Measurements from ENCODE around the gene MACROD1.
A peak's percentile ranks its signal among the peaks of the same experiment; 100 is the strongest.

MACROD1 gene

GRCh38 chr11:64148226-64148916 is 17.5 kb downstream of the MACROD1 start:
- Histone ChIP-seq H3K4me2 (ENCODE audit: low read length) (peak overlapping the region; percentile 52), H3K27me3 (ENCODE audit: control insufficient read depth, insufficient read depth, low read length) (no peaks in the 10 kb centered on the region), H3K4me3 (ENCODE audit: low read length) (no peak overlapping the region), H3K4me1 (ENCODE audit: control insufficient read depth, insufficient read depth, low read length) (no peaks in the 10 kb centered on the region), H3K9ac (ENCODE audit: low read depth, low read length) (no peak overlapping the region), H3K9me3 (replicated peaks; ENCODE audit: low read length) (no peaks in the 10 kb centered on the region), H3K36me3 (ENCODE audit: insufficient read depth, low read length) (no peaks in the 10 kb centered on the region)

GRCh38 chr11:64146036-64146955 is 19.6 kb downstream of the MACROD1 start:
- Histone ChIP-seq H3K36me3 (ENCODE audit: insufficient read depth, low read length) (no peaks in the 10 kb centered on the region), H3K9ac (ENCODE audit: low read depth, low read length) (no peak overlapping the region), H3K4me3 (ENCODE audit: low read length) (no peak overlapping the region)

GRCh38 chr11:64144587-64145472 is 21.1 kb downstream of the MACROD1 start:
- no peaks in the 10 kb centered on the region for H3K9me3 ChIP-seq (replicated peaks; ENCODE audit: low read length)
- H3K9ac ChIP-seq (ENCODE audit: low read depth, low read length) = no peak overlapping the region
- no peaks in the 10 kb centered on the region for H3K36me3 ChIP-seq (ENCODE audit: insufficient read depth, low read length)
- H3K27me3 ChIP-seq (ENCODE audit: control insufficient read depth, insufficient read depth, low read length) = no peaks in the 10 kb centered on the region
- H3K4me1 ChIP-seq (ENCODE audit: control insufficient read depth, insufficient read depth, low read length) = no peaks in the 10 kb centered on the region
- no peak overlapping the region for H3K4me3 ChIP-seq (ENCODE audit: low read length)
- no peak overlapping the region for H3K4me2 ChIP-seq (ENCODE audit: low read length)

More at GRCh38 chr11:64146036-64146955, 19.6 kb downstream of the MACROD1 start:
- Histone ChIP-seq H3K4me1 (ENCODE audit: control insufficient read depth, insufficient read depth, low read length) (no peaks in the 10 kb centered on the region), H3K9me3 (replicated peaks; ENCODE audit: low read length) (no peaks in the 10 kb centered on the region), H3K4me2 (ENCODE audit: low read length) (no peak overlapping the region), H3K27me3 (ENCODE audit: control insufficient read depth, insufficient read depth, low read length) (no peaks in the 10 kb centered on the region)

GRCh38 chr11:64141081-64141783 is 24.7 kb downstream of the MACROD1 start:
- no peaks in the 10 kb centered on the region for H3K36me3 ChIP-seq (ENCODE audit: insufficient read depth, low read length)
- H3K4me2 ChIP-seq (ENCODE audit: low read length) = no peak overlapping the region
- no peaks in the 10 kb centered on the region for H3K4me1 ChIP-seq (ENCODE audit: control insufficient read depth, insufficient read depth, low read length)
- H3K9ac ChIP-seq (ENCODE audit: low read depth, low read length) = no peak overlapping the region
- no peaks in the 10 kb centered on the region for H3K27me3 ChIP-seq (ENCODE audit: control insufficient read depth, insufficient read depth, low read length)
- no peak overlapping the region for H3K4me3 ChIP-seq (ENCODE audit: low read length)
- H3K9me3 ChIP-seq (replicated peaks; ENCODE audit: low read length) = no peaks in the 10 kb centered on the region

- H3K9ac ChIP-seq (ENCODE audit: low read depth, low read length) = no peak overlapping the region
These were observed 25.8 kb downstream of the MACROD1 start for GRCh38 chr11:64140082-64140481.

GRCh38 chr11:64139049-64139448 is 26.9 kb downstream of the MACROD1 start:
- Histone ChIP-seq H3K4me3 (ENCODE audit: low read length) (no peak overlapping the region), H3K9me3 (replicated peaks; ENCODE audit: low read length) (no peaks in the 10 kb centered on the region), H3K36me3 (ENCODE audit: insufficient read depth, low read length) (no peaks in the 10 kb centered on the region), H3K9ac (ENCODE audit: low read depth, low read length) (no peak overlapping the region), H3K4me2 (ENCODE audit: low read length) (no peak overlapping the region), H3K4me1 (ENCODE audit: control insufficient read depth, insufficient read depth, low read length) (no peaks in the 10 kb centered on the region), H3K27me3 (ENCODE audit: control insufficient read depth, insufficient read depth, low read length) (no peaks in the 10 kb centered on the region)

More at GRCh38 chr11:64140082-64140481, 25.8 kb downstream of the MACROD1 start:
- no peaks in the 10 kb centered on the region for H3K9me3 ChIP-seq (replicated peaks; ENCODE audit: low read length)
- H3K27me3 ChIP-seq (ENCODE audit: control insufficient read depth, insufficient read depth, low read length) = no peaks in the 10 kb centered on the region
- no peaks in the 10 kb centered on the region for H3K4me1 ChIP-seq (ENCODE audit: control insufficient read depth, insufficient read depth, low read length)
- H3K36me3 ChIP-seq (ENCODE audit: insufficient read depth, low read length) = no peaks in the 10 kb centered on the region
- no peak overlapping the region for H3K4me2 ChIP-seq (ENCODE audit: low read length)
- H3K4me3 ChIP-seq (ENCODE audit: low read length) = no peak overlapping the region

GRCh38 chr11:64138398-64138797 is 27.5 kb downstream of the MACROD1 start:
- Histone ChIP-seq H3K36me3 (ENCODE audit: insufficient read depth, low read length) (no peaks in the 10 kb centered on the region), H3K9ac (ENCODE audit: low read depth, low read length) (no peak overlapping the region), H3K4me1 (ENCODE audit: control insufficient read depth, insufficient read depth, low read length) (no peaks in the 10 kb centered on the region), H3K4me3 (ENCODE audit: low read length) (no peak overlapping the region), H3K27me3 (ENCODE audit: control insufficient read depth, insufficient read depth, low read length) (no peaks in the 10 kb centered on the region), H3K9me3 (replicated peaks; ENCODE audit: low read length) (no peaks in the 10 kb centered on the region), H3K4me2 (ENCODE audit: low read length) (no peak overlapping the region)

GRCh38 chr11:64136765-64137441 is 29.0 kb downstream of the MACROD1 start:
- no peaks in the 10 kb centered on the region for H3K4me1 ChIP-seq (ENCODE audit: control insufficient read depth, insufficient read depth, low read length)
- no peak overlapping the region for H3K9ac ChIP-seq (ENCODE audit: low read depth, low read length)
- no peak overlapping the region for H3K4me3 ChIP-seq (ENCODE audit: low read length)
- H3K27me3 ChIP-seq (ENCODE audit: control insufficient read depth, insufficient read depth, low read length) = no peaks in the 10 kb centered on the region
- no peak overlapping the region for H3K4me2 ChIP-seq (ENCODE audit: low read length)
- H3K9me3 ChIP-seq (replicated peaks; ENCODE audit: low read length) = no peaks in the 10 kb centered on the region
- H3K36me3 ChIP-seq (ENCODE audit: insufficient read depth, low read length) = no peaks in the 10 kb centered on the region

- H3K9ac ChIP-seq (ENCODE audit: low read depth, low read length) = no peak overlapping the region
- H3K9me3 ChIP-seq (replicated peaks; ENCODE audit: low read length) = no peaks in the 10 kb centered on the region
- no peaks in the 10 kb centered on the region for H3K36me3 ChIP-seq (ENCODE audit: insufficient read depth, low read length)
- no peaks in the 10 kb centered on the region for H3K4me1 ChIP-seq (ENCODE audit: control insufficient read depth, insufficient read depth, low read length)
- H3K4me3 ChIP-seq (ENCODE audit: low read length) = no peak overlapping the region
- H3K4me2 ChIP-seq (ENCODE audit: low read length) = no peak overlapping the region
- H3K27me3 ChIP-seq (ENCODE audit: control insufficient read depth, insufficient read depth, low read length) = no peaks in the 10 kb centered on the region
These were observed 30.2 kb downstream of the MACROD1 start for GRCh38 chr11:64135711-64136110.

GRCh38 chr11:64134963-64135362 is 30.9 kb downstream of the MACROD1 start:
- Histone ChIP-seq H3K4me1 (ENCODE audit: control insufficient read depth, insufficient read depth, low read length) (no peaks in the 10 kb centered on the region), H3K27me3 (ENCODE audit: control insufficient read depth, insufficient read depth, low read length) (no peaks in the 10 kb centered on the region), H3K36me3 (ENCODE audit: insufficient read depth, low read length) (no peaks in the 10 kb centered on the region), H3K4me3 (ENCODE audit: low read length) (no peak overlapping the region), H3K4me2 (ENCODE audit: low read length) (no peak overlapping the region), H3K9ac (ENCODE audit: low read depth, low read length) (no peak overlapping the region), H3K9me3 (replicated peaks; ENCODE audit: low read length) (no peaks in the 10 kb centered on the region)

Measured in skeletal muscle satellite cell (primary cell).